Thyroid gland (tissue), 4 donors: ENCODE data around the gene TMEM222.

ENCODE experiments used
- POLR2A ChIP-seq, 2 donors: fragments of 450-650 bp; IDR thresholded peaks; one replicate each; pipeline ENCODE4 v1.6.1; 2017; ENCODE audit warnings: antibody characterized with exemption in 2 of 2, mild to moderate bottlenecking in 2 of 2, moderate library complexity in 1 of 2
- TF ChIP-seq, protein P1 (sequence below), 6 experiments: fragments of 200-600 bp in 3 of 6; fragments of 450-650 bp in 3 of 6; sonication (generic) in 3 of 6; IDR thresholded peaks; one replicate each; pipeline ENCODE4 v1.5.1; 2016 to 2019; ENCODE audit warnings: antibody characterized with exemption in 6 of 6, mild to moderate bottlenecking in 2 of 6, inconsistent platforms in 1 of 6, moderate library complexity in 1 of 6

DNA sequence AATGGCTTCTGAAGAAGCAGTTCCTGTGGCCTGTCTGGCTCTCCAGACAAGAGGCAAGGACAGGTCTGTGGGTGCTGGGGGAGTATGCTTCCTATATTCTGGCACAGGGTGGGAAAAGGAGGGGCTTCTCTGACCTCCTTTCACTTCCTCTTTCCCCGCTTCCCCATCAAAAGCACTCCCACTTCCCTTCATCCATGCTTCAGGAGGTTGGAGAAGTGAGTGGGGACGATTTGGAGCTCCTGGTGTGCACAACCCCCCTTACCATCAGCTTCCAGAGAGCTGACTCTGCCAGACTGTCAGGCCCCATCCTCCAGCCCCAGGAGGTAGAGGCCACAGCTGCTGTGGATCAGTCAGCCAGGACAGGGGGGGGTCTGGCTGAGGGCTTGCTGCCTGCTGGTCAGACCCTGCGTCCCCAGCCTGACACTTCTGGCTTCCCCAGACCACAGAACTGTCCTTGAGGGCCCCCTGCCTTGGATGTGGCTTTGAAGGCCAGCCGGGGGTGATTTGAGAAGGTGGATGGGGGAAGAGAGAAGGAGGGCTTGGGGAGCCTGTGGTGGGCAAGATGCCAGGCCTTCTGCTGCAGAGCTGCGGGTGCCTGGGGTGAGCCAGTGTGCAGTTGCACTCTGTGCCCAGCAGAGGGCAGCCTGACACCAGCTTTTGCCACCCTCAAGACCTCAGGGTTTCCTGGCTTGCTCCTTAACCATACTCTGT, 21.5 kb upstream of the TMEM222 start:
- TF ChIP-seq, protein P1, sequence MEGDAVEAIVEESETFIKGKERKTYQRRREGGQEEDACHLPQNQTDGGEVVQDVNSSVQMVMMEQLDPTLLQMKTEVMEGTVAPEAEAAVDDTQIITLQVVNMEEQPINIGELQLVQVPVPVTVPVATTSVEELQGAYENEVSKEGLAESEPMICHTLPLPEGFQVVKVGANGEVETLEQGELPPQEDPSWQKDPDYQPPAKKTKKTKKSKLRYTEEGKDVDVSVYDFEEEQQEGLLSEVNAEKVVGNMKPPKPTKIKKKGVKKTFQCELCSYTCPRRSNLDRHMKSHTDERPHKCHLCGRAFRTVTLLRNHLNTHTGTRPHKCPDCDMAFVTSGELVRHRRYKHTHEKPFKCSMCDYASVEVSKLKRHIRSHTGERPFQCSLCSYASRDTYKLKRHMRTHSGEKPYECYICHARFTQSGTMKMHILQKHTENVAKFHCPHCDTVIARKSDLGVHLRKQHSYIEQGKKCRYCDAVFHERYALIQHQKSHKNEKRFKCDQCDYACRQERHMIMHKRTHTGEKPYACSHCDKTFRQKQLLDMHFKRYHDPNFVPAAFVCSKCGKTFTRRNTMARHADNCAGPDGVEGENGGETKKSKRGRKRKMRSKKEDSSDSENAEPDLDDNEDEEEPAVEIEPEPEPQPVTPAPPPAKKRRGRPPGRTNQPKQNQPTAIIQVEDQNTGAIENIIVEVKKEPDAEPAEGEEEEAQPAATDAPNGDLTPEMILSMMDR (IDR thresholded peaks at IDR 0.05) = peak; percentile 96 to 99 (median 97)
- TF ChIP-seq POLR2A (IDR thresholded peaks at IDR 0.05) = no peak
